HG03280 (cell line): ENCODE results near the gene ADAMTS19.

ENCODE experiments used
- ATAC-seq: cut with Tn5 transposase; IDR thresholded peaks from one replicate; pipeline ENCODE4 v1.9.1; 2021; ENCODE audit warnings: mild to moderate bottlenecking, moderate library complexity; ENCODE audit not compliant: unreplicated experiment

The ADAMTS19 gene

DNA sequence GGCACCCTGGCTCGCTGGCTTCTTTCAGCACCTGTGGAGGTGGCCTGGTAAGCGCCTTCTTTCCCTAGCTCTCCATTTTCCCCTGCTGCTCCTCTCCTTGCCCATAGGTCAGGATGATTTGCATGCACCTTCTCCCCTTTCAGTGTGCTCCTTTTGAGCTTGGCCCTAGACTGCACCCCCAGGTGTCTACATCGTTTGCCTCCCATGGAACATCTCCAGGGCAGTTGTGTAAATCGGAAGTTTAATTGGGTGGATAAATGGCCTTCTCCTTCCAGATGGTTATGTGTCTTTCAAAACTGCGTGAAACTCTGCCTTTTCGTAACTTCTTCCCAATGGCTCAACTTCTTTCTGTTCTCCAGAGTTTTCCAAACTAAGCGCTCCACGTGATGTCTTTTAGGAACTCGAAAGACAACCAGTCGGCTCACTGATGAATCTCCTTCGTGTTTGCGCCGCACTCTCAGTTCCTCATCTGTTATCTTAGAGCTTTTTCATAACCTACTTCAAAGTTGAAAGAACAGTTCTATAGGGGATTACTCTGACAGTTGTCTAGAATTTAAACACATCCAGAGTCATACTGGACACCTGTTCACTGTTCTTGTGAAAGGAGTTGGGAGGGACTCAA, 1.7 kb downstream of the ADAMTS19 start:
- no peak for ATAC-seq

DNA sequence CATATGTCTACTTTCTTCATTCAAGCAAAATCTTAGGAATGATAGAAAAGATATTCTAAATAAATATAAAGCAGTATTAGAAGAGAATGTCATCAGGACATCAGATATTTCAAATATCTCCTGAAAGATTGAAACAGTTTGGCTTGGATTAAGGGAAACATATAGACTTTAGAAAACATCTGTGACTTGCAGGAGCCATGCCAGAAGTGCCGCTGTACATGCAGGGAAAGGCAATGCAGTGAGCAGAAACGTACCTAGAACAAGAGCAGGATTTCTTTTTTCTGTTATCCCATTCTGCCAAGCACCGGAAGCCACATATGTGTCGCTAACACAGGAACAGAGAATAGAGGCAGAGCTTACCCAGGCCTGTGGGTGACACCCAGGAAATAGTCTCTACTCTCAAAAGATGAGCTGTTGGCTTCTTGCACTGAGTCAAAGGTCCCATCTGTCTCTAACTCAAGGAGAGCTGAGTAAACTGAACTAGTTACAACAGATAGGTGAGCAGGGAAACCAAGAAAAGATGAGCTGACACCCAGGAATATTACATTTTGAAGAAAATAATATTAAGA, 5.8 kb downstream of the ADAMTS19 start:
- ATAC-seq, result no peak

DNA sequence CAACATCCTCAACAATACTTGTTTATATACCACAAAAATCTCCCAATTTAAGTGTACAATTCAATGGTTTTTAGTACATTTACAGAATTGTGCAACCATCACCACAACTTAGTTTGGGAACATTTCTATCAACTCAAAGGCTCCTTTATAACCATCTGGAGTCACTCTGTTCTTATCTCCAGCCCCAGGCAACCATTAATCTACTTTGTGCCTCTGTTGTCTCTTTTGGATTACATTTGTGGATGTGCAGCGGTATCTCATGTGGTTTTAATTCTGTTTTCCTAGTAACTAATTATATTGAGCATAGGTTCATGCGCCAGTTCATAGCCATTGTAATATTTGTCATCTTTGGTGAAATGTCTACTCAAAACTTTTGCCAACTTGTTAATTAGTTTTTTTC, 14.4 kb downstream of the ADAMTS19 start:
- no peak for ATAC-seq

DNA sequence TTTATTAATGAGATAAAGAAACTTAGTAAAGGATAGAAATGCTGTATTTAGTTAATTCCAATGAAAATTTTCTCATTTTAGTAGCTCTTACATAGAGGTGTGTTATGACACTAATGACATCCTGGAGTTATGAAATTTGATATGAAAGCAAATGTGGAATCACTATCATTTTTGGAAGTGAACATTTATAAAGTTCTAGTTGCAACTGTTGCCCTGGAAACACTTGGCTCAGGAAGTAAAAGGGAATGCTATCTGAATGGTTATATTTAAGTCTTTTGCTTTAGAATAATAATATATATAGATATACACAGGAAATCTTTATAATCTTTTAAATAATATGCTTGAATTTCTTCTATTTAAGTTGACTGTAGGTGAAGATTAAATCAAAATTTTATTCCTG, 16.7 kb downstream of the ADAMTS19 start:
- ATAC-seq, result no peak

DNA sequence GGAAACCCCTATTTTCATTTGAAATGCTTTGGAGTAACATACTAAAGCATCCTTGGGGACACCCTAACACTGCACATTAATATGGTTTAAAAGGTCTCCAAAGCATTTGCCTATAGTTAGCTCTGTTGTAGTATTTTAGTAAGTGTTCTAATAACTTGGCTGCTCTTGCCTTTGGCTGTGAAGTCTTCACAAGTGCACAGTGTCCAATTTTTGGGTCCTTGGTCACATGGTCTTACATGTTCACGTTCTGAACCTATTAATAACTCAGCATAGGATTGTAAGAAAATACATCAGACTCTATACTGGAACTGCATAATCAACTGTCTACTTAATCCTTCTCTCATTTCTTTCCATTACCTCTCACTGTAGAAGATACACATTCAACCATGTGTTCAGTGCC, 17.4 kb downstream of the ADAMTS19 start:
- ATAC-seq, result no peak

DNA sequence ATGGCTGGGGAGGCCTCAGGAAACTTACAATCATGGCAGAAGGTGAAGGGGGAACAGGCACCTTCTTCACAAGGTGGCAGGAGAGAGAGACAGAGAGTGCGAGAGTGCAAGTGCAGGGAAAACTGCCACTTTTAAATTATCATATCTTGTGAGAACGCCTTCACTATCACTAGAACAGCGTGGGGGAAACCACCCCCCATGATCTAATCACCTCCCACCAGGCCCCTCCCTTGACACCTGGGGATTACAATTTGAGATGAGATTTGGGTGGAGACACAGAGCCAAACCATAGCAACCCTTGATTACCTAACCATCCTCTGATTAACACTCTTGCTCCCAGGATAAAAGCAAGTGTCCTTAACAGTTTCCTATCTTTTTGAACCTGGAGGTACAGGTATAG, 21.1 kb downstream of the ADAMTS19 start:
- no peak for ATAC-seq

DNA sequence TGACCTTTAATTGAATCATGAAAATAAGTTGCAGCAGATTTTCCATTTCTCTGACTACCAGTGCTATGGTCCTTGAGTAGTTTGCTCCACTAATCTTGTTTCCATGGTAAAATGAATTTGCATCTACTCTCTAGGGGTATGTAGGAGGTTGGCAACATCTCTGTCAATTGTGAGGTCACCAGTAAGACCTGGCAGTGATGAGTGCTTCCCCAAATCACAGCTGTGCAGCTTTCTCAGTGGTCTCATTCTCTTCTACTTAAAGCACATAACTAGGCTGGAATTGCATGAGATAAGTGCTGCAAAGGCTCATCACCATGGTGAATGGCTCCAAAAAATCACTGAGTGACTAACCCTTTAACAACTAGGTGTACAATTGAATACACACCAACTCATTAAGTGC, 36.3 kb downstream of the ADAMTS19 start:
- no peak for ATAC-seq

DNA sequence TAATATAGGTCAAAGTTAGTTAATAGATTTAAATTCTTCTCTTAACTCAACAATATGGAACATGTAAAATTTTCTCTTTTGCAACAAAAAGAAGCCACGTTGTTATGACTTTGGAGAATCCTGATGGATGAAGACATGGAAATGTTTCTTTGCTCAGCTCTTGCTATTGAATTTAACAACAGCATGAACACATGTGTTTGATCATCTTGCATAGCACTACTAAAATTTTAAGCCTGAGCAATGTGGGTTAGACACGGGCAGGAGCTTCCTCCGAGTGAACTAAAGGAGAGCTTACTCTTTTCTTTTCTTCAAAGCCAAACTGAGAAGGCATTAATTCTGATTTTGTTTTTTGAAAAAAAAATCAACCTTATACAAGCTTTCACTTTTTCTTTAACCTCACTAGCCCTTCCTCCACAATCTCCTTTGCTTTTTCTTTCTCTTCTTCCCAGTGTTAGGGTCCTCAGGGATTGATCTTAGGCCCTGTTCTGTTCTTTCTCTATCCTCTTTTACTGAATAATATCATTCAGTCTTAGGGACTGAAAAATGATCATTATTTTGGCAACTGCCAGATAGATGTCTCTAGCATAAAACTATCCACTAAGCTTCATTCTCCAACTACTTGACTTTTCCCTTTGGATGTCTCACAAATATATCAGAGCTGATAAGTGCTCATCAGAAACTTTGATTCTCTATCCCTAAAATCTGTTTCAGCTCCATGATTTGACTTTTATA, 36.9 kb downstream of the ADAMTS19 start:
- ATAC-seq, result no peak

DNA sequence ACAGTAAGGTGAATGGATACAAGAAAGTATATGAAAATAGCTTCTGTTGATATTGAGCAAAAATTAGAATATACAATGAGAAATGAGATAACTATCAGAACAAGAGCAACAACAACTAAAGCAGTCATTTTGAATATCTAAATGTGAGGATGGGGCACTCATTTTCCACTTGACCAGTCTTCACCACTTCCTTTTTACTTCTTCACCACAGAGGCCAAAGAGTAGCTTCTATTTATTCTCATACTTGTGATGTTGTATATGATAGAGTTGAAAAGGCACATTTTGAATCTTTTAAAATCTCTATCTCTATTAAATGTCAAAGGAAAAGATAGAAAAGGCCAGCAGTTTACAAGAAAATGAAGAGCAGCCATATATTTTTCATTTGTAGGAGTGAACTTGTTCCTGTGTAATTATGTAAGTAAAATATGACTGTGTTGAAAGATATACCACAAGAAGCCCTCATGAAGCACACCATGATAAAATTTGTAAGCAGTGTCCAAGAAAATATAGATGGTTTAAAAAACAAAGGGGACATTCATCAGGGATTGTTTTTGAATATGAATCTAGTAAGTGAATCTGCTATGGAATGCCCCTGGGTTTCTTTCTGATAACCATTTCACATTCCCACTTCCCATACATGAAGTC, 39.2 kb downstream of the ADAMTS19 start:
- ATAC-seq, result no peak

DNA sequence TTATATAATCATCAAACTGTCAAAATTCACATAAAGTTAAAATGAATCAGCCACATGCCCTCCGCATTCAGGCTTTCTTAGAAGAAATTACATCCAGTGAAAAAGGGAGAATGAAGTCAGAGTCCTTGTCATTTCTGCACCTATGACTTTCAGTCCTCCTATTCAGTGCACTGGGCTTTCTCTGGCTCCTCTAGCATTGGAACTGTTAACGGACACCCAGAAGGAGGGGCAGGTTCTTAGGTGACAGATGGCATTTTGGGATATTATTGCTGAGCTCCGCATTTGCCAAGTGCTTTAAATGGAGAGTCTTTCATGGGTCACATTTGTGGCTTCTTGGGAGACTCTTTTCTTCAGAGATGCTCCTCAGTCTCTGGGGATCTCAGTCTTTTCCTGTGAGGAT, 40.0 kb downstream of the ADAMTS19 start:
- no peak for ATAC-seq

DNA sequence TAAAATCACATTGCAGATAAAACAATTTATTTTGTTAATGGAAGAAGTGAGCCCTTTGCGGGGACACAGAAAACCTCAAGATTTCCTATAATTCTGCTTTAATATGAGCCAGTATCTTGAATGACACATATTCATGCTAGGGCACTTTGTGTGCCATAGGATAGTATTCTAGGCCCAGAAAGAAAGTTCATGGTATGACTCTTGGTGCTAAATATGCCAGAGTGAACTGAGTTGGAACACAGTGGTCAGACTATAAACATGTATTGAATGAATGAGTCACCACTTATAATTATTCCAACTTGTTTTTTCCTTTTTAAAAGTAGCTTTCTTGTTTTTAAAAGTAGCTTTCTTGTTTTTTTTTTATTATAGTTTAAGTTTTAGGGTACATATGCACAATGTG, 46.0 kb downstream of the ADAMTS19 start:
- no peak for ATAC-seq

DNA sequence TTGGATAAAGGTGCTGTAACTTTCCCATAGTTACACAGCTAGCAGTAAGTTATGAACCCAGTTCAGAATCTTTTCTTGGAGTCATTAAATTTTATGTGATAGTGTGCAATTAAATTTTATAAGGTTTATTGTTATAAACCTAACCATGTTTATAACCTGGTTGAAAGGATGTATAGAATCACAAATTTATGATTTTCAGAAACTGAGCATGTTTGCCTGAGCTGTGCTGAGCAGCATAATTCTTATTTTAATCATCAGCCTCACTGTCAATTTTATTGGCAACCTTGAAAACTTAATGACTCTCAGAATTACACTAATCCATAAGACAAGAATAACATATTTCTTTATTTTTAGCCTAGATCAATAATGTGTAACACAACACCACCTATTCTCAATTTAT, 46.9 kb downstream of the ADAMTS19 start:
- no peak for ATAC-seq

DNA sequence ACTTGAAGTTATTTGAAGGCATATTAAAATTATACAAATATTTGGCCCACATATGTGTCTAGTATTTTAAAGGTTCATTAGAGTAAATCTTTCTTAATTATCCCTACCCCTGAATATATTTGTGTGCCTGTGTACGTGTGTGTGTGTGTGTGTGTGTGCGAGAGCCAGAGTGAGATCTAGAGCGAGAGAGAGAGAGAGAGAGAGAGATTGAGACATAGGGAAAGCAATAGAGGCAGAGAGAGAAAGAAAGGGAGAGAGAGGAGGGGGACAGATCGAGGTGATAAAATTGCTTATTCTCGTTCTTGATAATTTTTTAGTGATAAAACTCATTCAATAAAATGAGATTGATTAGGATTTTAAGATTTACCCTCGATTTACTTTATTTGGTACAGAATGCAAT, 47.4 kb downstream of the ADAMTS19 start:
- no peak for ATAC-seq

DNA sequence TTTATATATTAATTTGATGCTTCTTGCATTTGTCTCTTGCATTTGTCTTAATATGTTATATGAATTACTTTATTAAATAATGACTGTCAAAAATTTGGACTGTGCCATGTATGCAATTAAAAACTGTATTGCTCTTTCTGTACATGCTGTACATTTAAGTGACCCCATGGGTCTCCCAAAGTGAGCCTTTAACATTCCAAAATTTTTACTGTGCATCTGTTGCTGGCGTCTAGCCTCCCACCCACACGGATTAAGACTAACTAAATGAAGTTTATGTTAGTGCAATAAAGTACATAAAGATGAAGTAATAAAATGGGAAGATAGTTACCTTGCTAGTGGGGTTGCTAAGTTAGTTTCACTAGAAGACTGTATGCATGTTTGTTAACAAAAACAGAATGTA, 48.5 kb downstream of the ADAMTS19 start:
- no peak for ATAC-seq

DNA sequence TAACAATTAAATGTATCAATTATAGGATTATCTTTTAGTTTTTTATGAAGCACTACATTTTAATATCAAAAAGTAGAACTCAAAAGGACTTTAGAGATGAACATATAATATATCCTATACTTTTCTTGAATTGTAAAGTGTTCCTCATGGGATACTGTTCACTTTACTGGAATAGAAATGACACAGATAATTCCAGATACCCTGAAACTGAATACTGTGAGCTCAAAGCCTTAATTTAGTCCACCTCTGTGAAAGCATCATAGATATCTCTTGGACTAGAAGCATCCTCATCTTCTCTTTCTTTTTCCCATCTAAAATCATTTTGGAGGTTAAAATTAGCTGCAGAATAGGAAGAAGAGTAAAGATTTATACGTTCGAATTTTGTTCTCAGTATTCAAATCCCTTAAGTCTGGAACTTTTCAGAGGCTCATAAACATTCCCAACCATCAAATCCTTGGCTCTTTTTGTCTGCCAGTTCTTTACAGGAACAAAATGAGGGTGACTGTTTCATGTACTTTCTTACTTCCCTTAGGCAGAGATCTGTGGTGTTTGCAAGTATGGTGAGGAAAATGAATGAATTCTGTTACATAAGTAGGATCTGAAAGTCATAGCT, 49.4 kb downstream of the ADAMTS19 start:
- no peak for ATAC-seq

DNA sequence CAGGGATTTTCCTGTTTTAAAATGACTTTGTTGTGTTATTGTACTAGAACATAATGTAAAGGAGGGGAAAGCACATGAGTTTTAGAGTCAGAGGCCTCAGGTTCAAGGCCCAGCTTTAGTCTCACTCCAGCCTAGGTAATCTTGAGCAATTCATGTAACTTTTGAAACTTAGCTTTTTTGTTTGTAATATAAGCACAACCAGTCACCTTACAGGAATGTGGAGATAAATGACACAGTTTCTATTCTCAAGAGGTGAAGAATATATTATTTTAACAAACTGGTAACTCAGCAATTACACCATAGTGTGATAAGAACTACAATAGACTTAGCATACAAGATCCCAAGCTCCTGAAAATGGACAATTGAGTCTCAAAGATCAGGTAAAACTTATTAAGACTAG, 51.2 kb downstream of the ADAMTS19 start:
- ATAC-seq, result no peak

DNA sequence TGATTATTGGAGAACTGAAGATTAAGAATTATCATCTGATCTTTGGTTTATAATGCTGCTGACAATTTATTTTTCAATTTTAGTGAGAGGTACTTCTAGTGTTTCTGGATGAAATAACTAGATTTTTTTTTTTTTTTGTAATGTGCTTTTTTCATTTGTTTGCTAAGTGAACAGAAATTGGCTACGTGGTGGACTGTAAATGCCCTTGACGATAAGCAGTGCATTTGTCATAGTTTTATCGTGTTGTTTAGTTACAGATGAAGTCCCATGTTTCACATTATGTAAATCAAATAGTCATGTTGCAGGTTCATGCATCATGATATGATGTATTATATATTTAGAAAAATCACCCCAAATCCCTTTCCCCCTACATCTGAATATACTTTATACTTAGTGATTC, 81.0 kb downstream of the ADAMTS19 start:
- no peak for ATAC-seq

DNA sequence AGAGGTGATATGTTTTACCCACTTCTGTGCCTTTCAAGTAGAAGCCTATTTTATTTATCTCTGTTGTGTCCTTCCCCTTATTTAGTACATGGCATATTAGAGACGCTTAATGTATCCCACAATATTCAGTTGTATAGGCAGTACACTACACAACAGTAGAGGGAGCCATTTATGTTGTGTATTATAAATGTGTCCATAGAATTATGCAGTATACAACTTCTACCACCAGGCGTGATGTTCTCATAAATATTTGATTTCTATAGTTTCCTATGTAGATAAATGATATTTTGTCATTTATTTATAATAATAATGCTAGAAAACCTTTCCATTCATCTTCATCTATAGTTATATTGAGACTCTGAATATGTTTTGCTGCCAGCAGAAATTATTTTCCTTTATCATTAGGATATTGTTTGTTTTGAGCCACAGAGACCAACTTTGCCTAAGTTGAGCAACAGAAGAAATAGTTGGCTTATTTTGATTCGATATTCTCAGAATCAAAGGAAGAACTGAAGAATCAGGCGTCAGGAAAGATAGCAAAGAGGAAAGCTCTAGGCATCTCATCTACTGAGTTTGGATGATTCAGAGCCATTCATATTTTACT, 81.7 kb downstream of the ADAMTS19 start:
- ATAC-seq, result peak; percentile 75

DNA sequence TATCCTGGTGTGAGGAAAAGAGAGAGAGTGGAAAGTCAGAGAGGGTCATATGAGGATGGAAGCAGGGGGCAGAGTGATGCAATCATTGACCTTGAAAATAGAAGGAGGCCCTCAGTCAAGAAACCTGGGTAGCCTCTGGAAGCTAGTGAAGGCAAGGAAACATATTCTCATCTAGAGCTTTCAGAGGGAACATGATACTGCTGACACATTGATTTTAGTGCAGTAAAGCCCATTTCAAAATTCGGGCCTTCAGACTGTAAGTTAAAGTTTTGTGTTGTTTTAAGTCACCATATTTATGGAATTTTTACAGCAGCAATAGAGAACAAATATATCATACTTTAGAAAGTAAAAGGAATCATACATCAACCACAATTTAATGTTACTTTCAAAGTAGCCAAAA, 87.0 kb downstream of the ADAMTS19 start:
- no peak for ATAC-seq

DNA sequence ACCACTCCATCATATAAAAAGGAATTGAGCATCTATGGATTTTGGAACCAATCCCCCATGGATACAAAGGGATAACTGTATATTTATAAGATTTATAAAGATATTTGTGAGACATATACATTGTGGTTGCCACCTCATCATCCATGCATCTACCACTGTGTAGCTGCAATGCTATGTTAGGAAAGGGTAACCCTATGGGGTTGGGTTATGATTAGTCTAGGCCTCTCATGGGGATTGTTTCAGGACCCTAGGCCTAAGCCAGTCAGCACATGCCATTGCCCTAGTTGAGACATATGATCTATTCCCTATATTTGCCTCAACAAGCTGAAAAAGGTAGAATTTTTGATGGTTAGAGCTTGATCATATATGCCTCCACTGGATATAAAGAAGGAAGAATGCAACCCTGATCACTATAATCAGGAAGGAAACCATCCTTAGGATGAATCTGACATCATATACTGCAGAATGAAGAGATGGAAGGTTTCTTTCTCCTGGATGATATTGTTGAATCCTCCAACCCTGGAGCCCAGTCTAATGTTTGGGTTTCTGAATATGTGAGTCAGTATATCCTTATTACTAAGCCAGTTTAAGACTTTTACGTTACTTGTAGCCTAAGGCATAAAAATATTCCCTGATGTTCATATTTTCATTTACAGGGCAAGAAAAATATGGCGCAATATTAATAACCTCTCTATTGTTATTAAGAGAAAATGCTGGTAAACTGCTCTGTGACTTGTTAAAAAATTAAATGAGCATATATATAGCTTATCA, 94.2 kb downstream of the ADAMTS19 start:
- ATAC-seq, result no peak
